ENCODE results near the gene SSBP3.

The SSBP3 gene

GRCh38 chr1:54327386-54328065, 78.7 kb downstream of the SSBP3 start:
- in situ Hi-C loops (cut with MboI; ENCODE audit: low sequenced_read_pairs, unreplicated experiment): no loop called here
- no peak for DNase-seq (ENCODE audit: low spot score)

GRCh38 chr1:54326543-54327385, 79.4 kb downstream of the SSBP3 start:
- TF ChIP-seq CTCF (IDR thresholded peaks at IDR 0.05; ENCODE audit: borderline replicate concordance, control extremely low read depth, extremely low read depth, insufficient read depth, missing control alignments): no peak
- in situ Hi-C loops (cut with MboI; ENCODE audit: low sequenced_read_pairs, unreplicated experiment): no loop called here
- no peak for DNase-seq (ENCODE audit: low spot score)

More at GRCh38 chr1:54327386-54328065, 78.7 kb downstream of the SSBP3 start:
- no peak for TF ChIP-seq CTCF (IDR thresholded peaks at IDR 0.05; ENCODE audit: borderline replicate concordance, control extremely low read depth, extremely low read depth, insufficient read depth, missing control alignments)

GRCh38 chr1:54325703-54326461, 80.3 kb downstream of the SSBP3 start:
- no peak for TF ChIP-seq CTCF (IDR thresholded peaks at IDR 0.05; ENCODE audit: borderline replicate concordance, control extremely low read depth, extremely low read depth, insufficient read depth, missing control alignments)
- in situ Hi-C loops (cut with MboI; ENCODE audit: low sequenced_read_pairs, unreplicated experiment): no loop called here

GRCh38 chr1:54325284-54325683, 80.9 kb downstream of the SSBP3 start:
- no peak for TF ChIP-seq CTCF (IDR thresholded peaks at IDR 0.05; ENCODE audit: borderline replicate concordance, control extremely low read depth, extremely low read depth, insufficient read depth, missing control alignments)
- no peak for DNase-seq (ENCODE audit: low spot score)
- in situ Hi-C loops (cut with MboI; ENCODE audit: low sequenced_read_pairs, unreplicated experiment): no loop called here

More at GRCh38 chr1:54325703-54326461, 80.3 kb downstream of the SSBP3 start:
- no peak for DNase-seq (ENCODE audit: low spot score)

GRCh38 chr1:54324251-54325140, 81.7 kb downstream of the SSBP3 start:
- DNase-seq (ENCODE audit: low spot score): no peak
- no peak for TF ChIP-seq CTCF (IDR thresholded peaks at IDR 0.05; ENCODE audit: borderline replicate concordance, control extremely low read depth, extremely low read depth, insufficient read depth, missing control alignments)
- in situ Hi-C loops (cut with MboI; ENCODE audit: low sequenced_read_pairs, unreplicated experiment): no loop called here

Data from GM13976 (cell line).